Gastrocnemius medialis (tissue), 4 donors: Measurements from ENCODE around the gene CCDC90B. TPM values are rescaled to one million over a fixed set of nuclear protein-coding genes. Genes with fewer than 3 reads are reported as not detected.

Source experiments
- ATAC-seq, 2 donors: fragments of 150-250 bp; one replicate each; pipeline ENCODE4 v1.9.1; 2016
- DNase-seq, 2 donors: peaks; one replicate each; pipeline ENCODE4 v3.0.0-alpha.2; 2019
- H3K27ac ChIP-seq, 4 donors: fragments of 200-600 bp; sonication (generic); 1 replicate in 1 of 4; 2 replicates in 3 of 4; pipeline ENCODE4 v1.5.1; 2016 to 2018; ENCODE audit warnings: mild to moderate bottlenecking in 2 of 4, moderate library complexity in 1 of 4
- H3K27me3 ChIP-seq, 3 donors: fragments of 200-600 bp; sonication (generic) in 2 of 3; 1 replicate in 1 of 3; 2 replicates in 2 of 3; pipeline versions ENCODE4 v1.5.1 to v1.6.0; 2016 to 2019; ENCODE audit warnings: mild to moderate bottlenecking in 1 of 3, moderate library complexity in 1 of 3
- H3K36me3 ChIP-seq, 2 donors: fragments of 200-600 bp; sonication (generic) in 1 of 2; one replicate each; pipeline ENCODE4 v1.5.1; 2017 to 2018
- H3K4me1 ChIP-seq, 2 donors: fragments of 200-600 bp; sonication (generic) in 1 of 2; one replicate each; pipeline ENCODE4 v1.5.1; 2016 to 2017; ENCODE audit warnings: mild to moderate bottlenecking in 2 of 2
- H3K4me3 ChIP-seq, 4 donors: fragments of 200-600 bp; sonication (generic) in 3 of 4; 1 replicate in 1 of 4; 2 replicates in 3 of 4; pipeline ENCODE4 v1.5.1; 2016 to 2019; ENCODE audit warnings: mild to moderate bottlenecking in 2 of 4
- H3K9me3 ChIP-seq, 3 donors: fragments of 200-600 bp; sonication (generic) in 2 of 3; 1 replicate in 1 of 3; 2 replicates in 2 of 3; pipeline ENCODE4 v1.5.1; 2016 to 2019
- POLR2A ChIP-seq, 2 donors: fragments of 450-650 bp; IDR thresholded peaks; one replicate each; pipeline ENCODE4 v1.6.1; 2017; ENCODE audit warnings: antibody characterized with exemption in 2 of 2, mild to moderate bottlenecking in 2 of 2, moderate library complexity in 2 of 2
- in situ Hi-C, 4 donors: fragments of 200-750 bp; cut with MboI; loops; one replicate each; pipeline versions ENCODE4 v1.15.0 to v1.8.0; 2017; ENCODE audit warnings: low sequenced_read_pairs in 4 of 4
- intact Hi-C: fragments of 100-400 bp; cut with DNase I; formaldehyde crosslinking; loops from one replicate; pipeline ENCODE4 v1.15.1; 2023; ENCODE audit warnings: low total_unique reads
- total RNA-seq, 4 donors: library from RNA; depleted of rRNA; stranded (reverse); fragments of >200 nt; gene quantifications; one replicate each; pipeline versions ENCODE4 v1.1.0 to v1.2.3, GENCODE V29; 2016
- TF ChIP-seq, protein P1 (sequence below), 5 experiments: fragments of 450-650 bp in 3 of 5; fragments of 200-600 bp in 2 of 5; sonication (generic) in 2 of 5; IDR thresholded peaks in 4 of 5; conservative IDR thresholded peaks in 1 of 5; 1 replicate in 4 of 5; 2 replicates in 1 of 5; pipeline ENCODE4 v1.5.1; 2016 to 2019; ENCODE audit warnings: antibody characterized with exemption in 5 of 5, mild to moderate bottlenecking in 3 of 5, moderate library complexity in 3 of 5

The CCDC90B gene
- total RNA-seq, 4 donors from 2014 or later = 18.1 to 30.1 (median 22.8) TPM

DNA sequence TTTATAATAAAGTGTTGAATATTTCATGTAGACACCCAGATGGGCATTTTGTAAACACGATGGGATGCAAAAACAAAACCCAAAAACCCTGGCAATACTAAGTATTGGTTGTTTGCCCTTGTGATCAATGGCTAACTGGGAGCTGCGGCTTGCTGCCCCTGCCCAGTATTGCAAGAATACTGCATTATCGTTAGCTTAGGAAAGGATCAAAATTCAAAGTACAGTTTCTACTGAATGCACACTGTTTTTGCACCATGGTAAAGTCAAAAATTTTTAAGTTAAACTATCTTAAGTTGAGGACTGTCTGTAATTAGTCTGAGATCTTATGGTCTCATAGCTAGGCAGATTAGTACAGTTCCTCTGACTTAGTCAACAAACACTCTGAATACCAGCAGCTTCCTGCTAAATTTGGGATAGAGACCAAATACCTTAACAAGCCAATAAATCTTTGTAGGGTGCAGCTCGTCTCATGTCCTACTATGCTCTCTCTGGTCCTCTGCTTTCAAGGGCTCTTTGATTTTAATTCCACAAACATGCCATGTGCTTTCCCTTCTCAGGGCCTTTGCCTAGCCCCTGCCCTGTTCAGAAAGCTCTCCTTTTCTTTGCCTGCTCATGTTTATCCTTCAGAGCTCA lies 4.0 kb downstream of the CCDC90B start:
- no peak overlapping the region for H3K4me3 ChIP-seq
- peaks cover 0 to 29% of the 10 kb centered on the region in 2 donors for H3K36me3 ChIP-seq
- ATAC-seq (no peak), DNase-seq (no peak)
- intact Hi-C loops (loop anchor here (10.0 kb wide), 2 partner anchors 127 to 277 kb away; partner anchors contain the start of gene PCF11), in situ Hi-C loops (loop anchor here in 2 of 4 donors (10.0 to 25.0 kb wide), 2 partner anchors 207 to 530 kb away; partner anchors contain the start of gene RAB30 (in 1 of the 2))
- H3K9me3 ChIP-seq = no peaks in the 10 kb centered on the region
- no peak for TF ChIP-seq POLR2A (IDR thresholded peaks at IDR 0.05)
- TF ChIP-seq, protein P1, sequence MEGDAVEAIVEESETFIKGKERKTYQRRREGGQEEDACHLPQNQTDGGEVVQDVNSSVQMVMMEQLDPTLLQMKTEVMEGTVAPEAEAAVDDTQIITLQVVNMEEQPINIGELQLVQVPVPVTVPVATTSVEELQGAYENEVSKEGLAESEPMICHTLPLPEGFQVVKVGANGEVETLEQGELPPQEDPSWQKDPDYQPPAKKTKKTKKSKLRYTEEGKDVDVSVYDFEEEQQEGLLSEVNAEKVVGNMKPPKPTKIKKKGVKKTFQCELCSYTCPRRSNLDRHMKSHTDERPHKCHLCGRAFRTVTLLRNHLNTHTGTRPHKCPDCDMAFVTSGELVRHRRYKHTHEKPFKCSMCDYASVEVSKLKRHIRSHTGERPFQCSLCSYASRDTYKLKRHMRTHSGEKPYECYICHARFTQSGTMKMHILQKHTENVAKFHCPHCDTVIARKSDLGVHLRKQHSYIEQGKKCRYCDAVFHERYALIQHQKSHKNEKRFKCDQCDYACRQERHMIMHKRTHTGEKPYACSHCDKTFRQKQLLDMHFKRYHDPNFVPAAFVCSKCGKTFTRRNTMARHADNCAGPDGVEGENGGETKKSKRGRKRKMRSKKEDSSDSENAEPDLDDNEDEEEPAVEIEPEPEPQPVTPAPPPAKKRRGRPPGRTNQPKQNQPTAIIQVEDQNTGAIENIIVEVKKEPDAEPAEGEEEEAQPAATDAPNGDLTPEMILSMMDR (IDR thresholded peaks at IDR 0.05 in 4 of 5, conservative IDR thresholded peaks at IDR 0.05 in 1 of 5) = no peak
- H3K27ac ChIP-seq = no peak overlapping the region
- H3K4me1 ChIP-seq = peaks cover 36 to 39% of the 10 kb centered on the region in 2 donors
- H3K27me3 ChIP-seq = no peaks in the 10 kb centered on the region

GRCh38 chr11:83280256-83280655 lies 5.9 kb downstream of the CCDC90B start:
- peaks cover 36 to 39% of the 10 kb centered on the region in 2 donors for H3K4me1 ChIP-seq
- no peaks in the 10 kb centered on the region for H3K9me3 ChIP-seq
- no peak for ATAC-seq
- no peak for DNase-seq
- H3K27me3 ChIP-seq = no peaks in the 10 kb centered on the region
- intact Hi-C loops (loop anchor here (10.0 kb wide), 2 partner anchors 125 to 275 kb away; partner anchors contain the start of gene PCF11), in situ Hi-C loops (loop anchor here in 2 of 4 donors (10.0 to 25.0 kb wide), 2 partner anchors 205 to 532 kb away; partner anchors contain the start of gene RAB30 (in 1 of the 2))
- no peak overlapping the region for H3K4me3 ChIP-seq
- no peak for TF ChIP-seq POLR2A (IDR thresholded peaks at IDR 0.05)
- TF ChIP-seq, protein P1 (IDR thresholded peaks at IDR 0.05 in 4 of 5, conservative IDR thresholded peaks at IDR 0.05 in 1 of 5) = no peak
- H3K27ac ChIP-seq = no peak overlapping the region
- peaks cover 0 to 47% of the 10 kb centered on the region in 2 donors for H3K36me3 ChIP-seq

- Histone ChIP-seq H3K27ac (no peak overlapping the region), H3K9me3 (no peaks in the 10 kb centered on the region), H3K36me3 (peaks cover 3 to 64% of the 10 kb centered on the region in 2 donors), H3K4me3 (no peak overlapping the region), H3K27me3 (no peaks in the 10 kb centered on the region), H3K4me1 (peaks cover 17 to 23% of the 10 kb centered on the region in 2 donors)
- no peak for ATAC-seq
- intact Hi-C loops = no loop called here
- in situ Hi-C loops = loop anchor here in 1 of 4 donors (25.0 kb wide), 1 partner anchor 534 kb away; no protein-coding TSS in a partner anchor
- no peak for DNase-seq
- no peak for TF ChIP-seq POLR2A (IDR thresholded peaks at IDR 0.05)
- TF ChIP-seq, protein P1 (IDR thresholded peaks at IDR 0.05 in 4 of 5, conservative IDR thresholded peaks at IDR 0.05 in 1 of 5) = no peak
These were observed 7.8 kb downstream of the CCDC90B start for GRCh38 chr11:83278351-83278750.

DNA sequence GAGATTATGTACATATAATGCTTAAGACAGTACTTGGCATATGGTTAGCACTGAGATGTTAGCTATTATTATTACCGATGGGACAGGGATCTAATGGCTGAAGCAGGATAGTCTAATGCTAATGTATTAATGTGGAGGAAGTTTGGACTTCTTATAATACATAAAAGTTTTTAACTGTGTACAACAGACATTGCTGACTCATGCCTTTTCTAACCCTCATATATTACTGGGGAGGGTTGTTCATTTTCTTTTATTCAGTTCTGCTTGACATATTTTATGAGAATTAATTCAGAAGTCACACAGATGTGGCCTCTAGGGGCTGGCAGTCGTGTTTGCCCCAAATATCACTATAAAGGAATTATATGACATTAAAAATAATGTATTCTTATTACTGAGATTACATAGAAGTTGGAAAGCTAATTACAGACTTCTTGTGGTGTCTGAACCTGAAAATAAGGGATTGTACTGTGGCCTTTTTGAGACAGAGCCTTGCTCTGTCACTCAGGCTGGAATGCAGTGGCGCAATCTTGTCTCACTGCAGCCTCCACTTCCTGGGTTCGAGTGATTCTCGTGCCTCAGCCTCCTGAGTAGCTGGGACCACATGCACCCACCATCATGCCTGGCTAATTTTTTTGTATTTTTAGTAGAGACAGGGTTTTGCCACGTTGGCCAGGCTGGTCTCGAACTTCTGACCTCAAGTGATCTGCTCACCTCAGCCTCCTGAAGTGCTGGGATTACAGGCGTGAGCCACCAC lies 10.1 kb downstream of the CCDC90B start:
- peaks cover 0 to 3% of the 10 kb centered on the region in 2 donors for H3K4me1 ChIP-seq
- H3K9me3 ChIP-seq = no peaks in the 10 kb centered on the region
- no peak for ATAC-seq
- no peak for DNase-seq
- no peaks in the 10 kb centered on the region for H3K27me3 ChIP-seq
- H3K27ac ChIP-seq = no peak overlapping the region
- H3K36me3 ChIP-seq = peaks cover 6 to 85% of the 10 kb centered on the region in 2 donors
- TF ChIP-seq, protein P1 (IDR thresholded peaks at IDR 0.05 in 4 of 5, conservative IDR thresholded peaks at IDR 0.05 in 1 of 5) = no peak
- TF ChIP-seq POLR2A (IDR thresholded peaks at IDR 0.05) = no peak
- intact Hi-C loops = no loop called here
- H3K4me3 ChIP-seq = no peak overlapping the region
- in situ Hi-C loops = loop anchor here in 1 of 4 donors (25.0 kb wide), 1 partner anchor 536 kb away; no protein-coding TSS in a partner anchor
